Vagina (tissue), 2 donors: ENCODE measurements around the gene MEPE.

Source experiments
- POLR2A ChIP-seq, 2 donors: fragments of 450-650 bp; IDR thresholded peaks; one replicate each; pipeline ENCODE4 v1.6.1; 2017; ENCODE audit warnings: antibody characterized with exemption in 2 of 2, mild to moderate bottlenecking in 2 of 2, moderate library complexity in 2 of 2
- TF ChIP-seq, protein P1 (sequence below), 3 experiments: fragments of 450-650 bp in 2 of 3; fragments of 200-600 bp in 1 of 3; sonication (generic) in 1 of 3; IDR thresholded peaks; one replicate each; pipeline ENCODE4 v1.5.1; 2017 to 2019; ENCODE audit warnings: antibody characterized with exemption in 3 of 3, mild to moderate bottlenecking in 2 of 3, moderate library complexity in 2 of 3

DNA sequence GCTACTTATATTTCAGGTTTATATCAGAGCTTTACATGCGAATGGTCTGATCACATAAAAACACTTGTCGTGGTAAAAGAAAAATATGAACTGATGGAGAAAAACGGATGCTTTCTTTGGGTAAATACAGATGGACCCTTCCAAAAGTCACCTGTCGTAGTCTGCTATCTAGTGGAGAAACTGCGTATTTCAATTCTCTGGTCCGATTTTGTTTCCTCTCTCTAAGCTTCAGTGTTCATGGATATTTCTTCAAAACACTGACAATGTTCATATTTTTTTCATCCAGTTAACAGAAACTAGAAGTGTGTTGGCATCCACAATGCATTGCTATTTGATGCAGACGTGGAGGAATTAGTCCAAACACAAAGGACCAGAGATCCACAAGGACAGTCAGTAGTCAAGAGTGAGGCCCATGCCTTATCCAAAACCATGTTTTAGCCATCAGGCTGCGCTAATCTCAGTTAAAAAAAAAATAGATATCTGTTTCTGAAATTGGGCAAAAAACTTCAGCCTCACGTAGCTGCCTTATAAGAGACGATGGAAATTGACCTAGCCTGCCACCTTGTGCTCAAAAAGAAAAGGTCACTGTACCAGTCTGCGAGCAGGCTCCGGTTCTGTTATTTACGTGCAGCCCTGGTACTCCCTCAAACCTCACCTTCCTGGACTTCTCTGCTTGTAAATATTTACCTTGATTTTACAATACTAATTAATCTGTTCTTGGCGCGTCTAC lies 16.0 kb downstream of the MEPE start:
- TF ChIP-seq, protein P1, sequence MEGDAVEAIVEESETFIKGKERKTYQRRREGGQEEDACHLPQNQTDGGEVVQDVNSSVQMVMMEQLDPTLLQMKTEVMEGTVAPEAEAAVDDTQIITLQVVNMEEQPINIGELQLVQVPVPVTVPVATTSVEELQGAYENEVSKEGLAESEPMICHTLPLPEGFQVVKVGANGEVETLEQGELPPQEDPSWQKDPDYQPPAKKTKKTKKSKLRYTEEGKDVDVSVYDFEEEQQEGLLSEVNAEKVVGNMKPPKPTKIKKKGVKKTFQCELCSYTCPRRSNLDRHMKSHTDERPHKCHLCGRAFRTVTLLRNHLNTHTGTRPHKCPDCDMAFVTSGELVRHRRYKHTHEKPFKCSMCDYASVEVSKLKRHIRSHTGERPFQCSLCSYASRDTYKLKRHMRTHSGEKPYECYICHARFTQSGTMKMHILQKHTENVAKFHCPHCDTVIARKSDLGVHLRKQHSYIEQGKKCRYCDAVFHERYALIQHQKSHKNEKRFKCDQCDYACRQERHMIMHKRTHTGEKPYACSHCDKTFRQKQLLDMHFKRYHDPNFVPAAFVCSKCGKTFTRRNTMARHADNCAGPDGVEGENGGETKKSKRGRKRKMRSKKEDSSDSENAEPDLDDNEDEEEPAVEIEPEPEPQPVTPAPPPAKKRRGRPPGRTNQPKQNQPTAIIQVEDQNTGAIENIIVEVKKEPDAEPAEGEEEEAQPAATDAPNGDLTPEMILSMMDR (IDR thresholded peaks at IDR 0.05): peak; percentile 25 to 58 (median 53)
- TF ChIP-seq POLR2A (IDR thresholded peaks at IDR 0.05): no peak
